ENCODE data around the gene DLG5.

- TF ChIP-seq CTCF (IDR thresholded peaks at IDR 0.05) (no peak), POLR2A (IDR thresholded peaks at IDR 0.05) (no peak)
Measured at GRCh38 chr10:77811831-77812430, 114.6 kb downstream of the DLG5 start.

All from prostate gland (tissue), 2 donors.